HG03060 (cell line): ENCODE results near the gene VAC14.

Source experiments
- ATAC-seq: cut with Tn5 transposase; IDR thresholded peaks from one replicate; pipeline ENCODE4 v1.9.1; 2021; ENCODE audit warnings: low read depth, moderate number of reproducible peaks; ENCODE audit not compliant: unreplicated experiment

Gene VAC14

GRCh38 chr16:70786020-70786755 lies 14.8 kb downstream of the VAC14 start:
- ATAC-seq, result no peak

- no peak for ATAC-seq
Measured at GRCh38 chr16:70784692-70785555, 16.0 kb downstream of the VAC14 start.

- ATAC-seq, result no peak
Measured at GRCh38 chr16:70782237-70782636, 18.7 kb downstream of the VAC14 start.

GRCh38 chr16:70781800-70782199 lies 19.2 kb downstream of the VAC14 start:
- no peak for ATAC-seq

- no peak for ATAC-seq
Measured at GRCh38 chr16:70780546-70780945, 20.4 kb downstream of the VAC14 start.

GRCh38 chr16:70779361-70779760 lies 21.6 kb downstream of the VAC14 start:
- ATAC-seq, result no peak

- no peak for ATAC-seq
Measured at GRCh38 chr16:70778901-70779309, 22.1 kb downstream of the VAC14 start.

GRCh38 chr16:70777973-70778406 lies 23.0 kb downstream of the VAC14 start:
- ATAC-seq, result no peak

- no peak for ATAC-seq
Measured at GRCh38 chr16:70777496-70777895, 23.5 kb downstream of the VAC14 start.

- ATAC-seq, result no peak
Measured at GRCh38 chr16:70775399-70775798, 25.6 kb downstream of the VAC14 start.

GRCh38 chr16:70774261-70774660 lies 26.7 kb downstream of the VAC14 start:
- ATAC-seq, result no peak

- ATAC-seq, result no peak
Measured at GRCh38 chr16:70772493-70772892, 28.5 kb downstream of the VAC14 start.

GRCh38 chr16:70770626-70771552 lies 30.1 kb downstream of the VAC14 start:
- no peak for ATAC-seq

- no peak for ATAC-seq
Measured at GRCh38 chr16:70770291-70770625, 30.7 kb downstream of the VAC14 start.

GRCh38 chr16:70769761-70770160 lies 31.2 kb downstream of the VAC14 start:
- no peak for ATAC-seq

- no peak for ATAC-seq
Measured at GRCh38 chr16:70769131-70769530, 31.8 kb downstream of the VAC14 start.

- ATAC-seq, result no peak
Measured at GRCh38 chr16:70768203-70768580, 32.8 kb downstream of the VAC14 start.

- no peak for ATAC-seq
Measured at GRCh38 chr16:70767377-70768202, 33.4 kb downstream of the VAC14 start.

GRCh38 chr16:70766658-70767057 lies 34.3 kb downstream of the VAC14 start:
- no peak for ATAC-seq

- no peak for ATAC-seq
Measured at GRCh38 chr16:70766176-70766575, 34.8 kb downstream of the VAC14 start.
